ENCODE data around the gene TMEM132D.

The TMEM132D gene

DNA sequence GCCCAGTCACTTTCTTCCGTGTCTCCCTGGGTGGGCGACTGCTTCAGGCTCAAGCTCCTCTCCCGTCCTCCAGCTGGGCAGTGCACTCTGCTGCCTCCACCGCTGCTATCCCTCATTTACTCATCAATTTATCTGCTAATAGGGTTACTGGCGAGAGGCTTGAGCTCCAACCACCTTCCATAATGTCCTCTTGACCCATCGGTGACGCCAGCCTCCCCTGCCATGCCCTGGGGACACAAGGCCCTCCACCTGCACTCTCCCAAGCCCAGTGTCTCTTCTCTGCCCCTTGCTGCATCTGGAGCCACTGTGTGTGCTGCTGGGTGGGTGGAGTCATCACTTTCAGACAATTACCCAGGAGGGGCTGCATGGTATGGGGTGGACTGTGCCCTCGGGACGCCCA, 78.5 kb downstream of the TMEM132D start:
- Histone ChIP-seq H3F3A (ENCODE audit: insufficient read depth, low read length) (no peaks in the 10 kb centered on the region), H3K4me1 (ENCODE audit: insufficient read depth, low read length, severe bottlenecking) (no peaks in the 10 kb centered on the region)

DNA sequence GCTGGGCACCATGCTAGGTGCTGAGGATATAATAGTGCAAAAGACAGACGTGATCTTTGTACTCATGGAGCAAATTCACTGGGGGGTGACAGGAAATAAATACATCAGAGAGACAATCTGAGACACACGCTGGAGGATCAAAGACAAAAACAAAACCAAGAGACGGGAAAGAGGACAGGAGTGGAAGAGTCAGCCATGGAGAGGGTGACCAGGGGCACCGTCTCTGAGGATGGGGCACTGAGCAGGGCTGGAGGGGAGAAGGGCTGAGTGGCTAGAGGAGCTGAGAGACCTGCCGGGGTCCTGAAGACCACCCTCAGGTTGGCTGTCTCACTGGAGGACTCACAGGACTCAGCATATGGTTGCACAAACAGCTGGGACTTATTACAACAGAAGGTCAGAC, 81.9 kb downstream of the TMEM132D start:
- Histone ChIP-seq H3K9ac (ENCODE audit: low read length) (no peak overlapping the region), H3K4me2 (ENCODE audit: low read length) (no peak overlapping the region), H3K9me3 (ENCODE audit: low read length) (no peaks in the 10 kb centered on the region), H2AFZ (ENCODE audit: low read length) (no peak overlapping the region), H3K36me3 (ENCODE audit: insufficient read depth, low read length) (no peaks in the 10 kb centered on the region), H3F3A (ENCODE audit: insufficient read depth, low read length) (no peaks in the 10 kb centered on the region), H3K4me1 (ENCODE audit: insufficient read depth, low read length, severe bottlenecking) (no peaks in the 10 kb centered on the region), H3K9me2 (ENCODE audit: low read depth, low read length) (no peaks in the 10 kb centered on the region), H4K20me1 (ENCODE audit: insufficient read depth, low read length) (no peaks in the 10 kb centered on the region), H3K27me3 (ENCODE audit: insufficient read depth, low read length) (peaks cover 3% of the 10 kb centered on the region; the same call in 1 of the 2 replicates), H3K79me2 (ENCODE audit: insufficient read depth, low read length) (no peaks in the 10 kb centered on the region), H3K4me3 (ENCODE audit: low read depth, low read length, poor library complexity, severe bottlenecking) (no peak overlapping the region), H3K27ac (ENCODE audit: low read depth, low read length, poor library complexity, severe bottlenecking) (no peak overlapping the region)
- TF ChIP-seq, protein P1, sequence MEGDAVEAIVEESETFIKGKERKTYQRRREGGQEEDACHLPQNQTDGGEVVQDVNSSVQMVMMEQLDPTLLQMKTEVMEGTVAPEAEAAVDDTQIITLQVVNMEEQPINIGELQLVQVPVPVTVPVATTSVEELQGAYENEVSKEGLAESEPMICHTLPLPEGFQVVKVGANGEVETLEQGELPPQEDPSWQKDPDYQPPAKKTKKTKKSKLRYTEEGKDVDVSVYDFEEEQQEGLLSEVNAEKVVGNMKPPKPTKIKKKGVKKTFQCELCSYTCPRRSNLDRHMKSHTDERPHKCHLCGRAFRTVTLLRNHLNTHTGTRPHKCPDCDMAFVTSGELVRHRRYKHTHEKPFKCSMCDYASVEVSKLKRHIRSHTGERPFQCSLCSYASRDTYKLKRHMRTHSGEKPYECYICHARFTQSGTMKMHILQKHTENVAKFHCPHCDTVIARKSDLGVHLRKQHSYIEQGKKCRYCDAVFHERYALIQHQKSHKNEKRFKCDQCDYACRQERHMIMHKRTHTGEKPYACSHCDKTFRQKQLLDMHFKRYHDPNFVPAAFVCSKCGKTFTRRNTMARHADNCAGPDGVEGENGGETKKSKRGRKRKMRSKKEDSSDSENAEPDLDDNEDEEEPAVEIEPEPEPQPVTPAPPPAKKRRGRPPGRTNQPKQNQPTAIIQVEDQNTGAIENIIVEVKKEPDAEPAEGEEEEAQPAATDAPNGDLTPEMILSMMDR (IDR thresholded peaks at IDR 0.05; ENCODE audit: low read length) = no peak
- TF ChIP-seq EZH2 (IDR thresholded peaks at IDR 0.05; ENCODE audit: borderline replicate concordance, low read length) = no peak

More for the DNA sequence above, 78.5 kb downstream of the TMEM132D start:
- H4K20me1 ChIP-seq (ENCODE audit: insufficient read depth, low read length) = no peaks in the 10 kb centered on the region
- peaks cover 3% of the 10 kb centered on the region; the same call in 1 of the 2 replicates for H3K27me3 ChIP-seq (ENCODE audit: insufficient read depth, low read length)
- TF ChIP-seq, protein P1 (IDR thresholded peaks at IDR 0.05; ENCODE audit: low read length) = no peak
- TF ChIP-seq EZH2 (IDR thresholded peaks at IDR 0.05; ENCODE audit: borderline replicate concordance, low read length) = no peak
- H3K27ac ChIP-seq (ENCODE audit: low read depth, low read length, poor library complexity, severe bottlenecking) = no peak overlapping the region
- H3K9ac ChIP-seq (ENCODE audit: low read length) = no peak overlapping the region
- H3K79me2 ChIP-seq (ENCODE audit: insufficient read depth, low read length) = no peaks in the 10 kb centered on the region
- no peak overlapping the region for H2AFZ ChIP-seq (ENCODE audit: low read length)
- no peak overlapping the region for H3K4me2 ChIP-seq (ENCODE audit: low read length)
- no peaks in the 10 kb centered on the region for H3K9me2 ChIP-seq (ENCODE audit: low read depth, low read length)
- H3K9me3 ChIP-seq (ENCODE audit: low read length) = no peaks in the 10 kb centered on the region
- H3K36me3 ChIP-seq (ENCODE audit: insufficient read depth, low read length) = no peaks in the 10 kb centered on the region
- H3K4me3 ChIP-seq (ENCODE audit: low read depth, low read length, poor library complexity, severe bottlenecking) = no peak overlapping the region

DNA sequence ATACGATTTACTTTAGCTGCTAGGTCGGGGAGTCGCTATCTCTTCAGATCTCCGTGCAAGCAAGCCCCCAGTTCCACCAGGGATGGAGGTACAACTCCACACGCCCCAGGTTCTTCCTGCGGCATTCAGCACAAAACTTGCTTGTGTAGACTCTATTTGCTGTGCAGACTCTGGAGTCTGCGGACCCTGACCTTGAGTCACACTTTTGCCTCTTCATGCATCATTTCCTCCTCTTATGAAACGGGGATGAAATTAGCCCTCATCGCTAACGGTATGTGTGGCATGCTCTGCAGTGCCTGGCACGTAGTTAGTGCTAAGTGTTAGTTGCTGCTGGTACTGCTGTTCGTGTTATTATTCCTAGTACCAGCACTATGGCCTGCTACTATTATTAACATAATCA, 84.4 kb downstream of the TMEM132D start:
- Histone ChIP-seq H2AFZ (ENCODE audit: low read length) (no peak overlapping the region), H3K4me1 (ENCODE audit: insufficient read depth, low read length, severe bottlenecking) (no peaks in the 10 kb centered on the region), H3K4me3 (ENCODE audit: low read depth, low read length, poor library complexity, severe bottlenecking) (no peak overlapping the region), H3K36me3 (ENCODE audit: insufficient read depth, low read length) (no peaks in the 10 kb centered on the region), H3K27me3 (ENCODE audit: insufficient read depth, low read length) (peaks cover 3% of the 10 kb centered on the region; the same call in 1 of the 2 replicates), H3F3A (ENCODE audit: insufficient read depth, low read length) (no peaks in the 10 kb centered on the region), H3K4me2 (ENCODE audit: low read length) (no peak overlapping the region), H3K9ac (ENCODE audit: low read length) (no peak overlapping the region), H3K27ac (ENCODE audit: low read depth, low read length, poor library complexity, severe bottlenecking) (no peak overlapping the region), H3K9me2 (ENCODE audit: low read depth, low read length) (no peaks in the 10 kb centered on the region), H3K79me2 (ENCODE audit: insufficient read depth, low read length) (no peaks in the 10 kb centered on the region), H3K9me3 (ENCODE audit: low read length) (no peaks in the 10 kb centered on the region), H4K20me1 (ENCODE audit: insufficient read depth, low read length) (no peaks in the 10 kb centered on the region)
- TF ChIP-seq, protein P1 (IDR thresholded peaks at IDR 0.05; ENCODE audit: low read length) = no peak
- no peak for TF ChIP-seq EZH2 (IDR thresholded peaks at IDR 0.05; ENCODE audit: borderline replicate concordance, low read length)
